Measurements from ENCODE around the gene GET3. TPM values are rescaled to one million over a fixed set of nuclear protein-coding genes. Genes with fewer than 3 reads are reported as not detected.
"Not testable (repeated sequence)": the region's sequence is repeated elsewhere in the genome, so short reads cannot be mapped to it uniquely, and the experiment has no call there.

Gene GET3
- total RNA-seq, 3 donors from 2014 or later, result 92.8 to 95.1 (median 93.8) TPM

- no peaks in the 10 kb centered on the region for H3K9me3 Mint-ChIP-seq
- H3K36me3 Mint-ChIP-seq (ENCODE audit: insufficient read depth), result peaks cover 5% of the 10 kb centered on the region
Observed at GRCh38 chr19:12793290-12794195, 56.2 kb downstream of the GET3 start.

GRCh38 chr19:12794196-12794941, 57.1 kb downstream of the GET3 start:
- Mint-ChIP-seq H3K9me3 (no peaks in the 10 kb centered on the region), H3K4me1 (ENCODE audit: low read depth) (peaks cover 33% of the 10 kb centered on the region), H3K27me3 (ENCODE audit: low read depth) (no peaks in the 10 kb centered on the region), H3K4me3 (peak overlapping the region; percentile 78), H3K36me3 (ENCODE audit: insufficient read depth) (peaks cover 5% of the 10 kb centered on the region)
- DNase-seq (no peak), ATAC-seq (peak in 1 of 2 donors; percentile 0)

More at GRCh38 chr19:12793290-12794195, 56.2 kb downstream of the GET3 start:
- H3K27me3 Mint-ChIP-seq (ENCODE audit: low read depth), result no peaks in the 10 kb centered on the region
- H3K4me1 Mint-ChIP-seq (ENCODE audit: low read depth), result peaks cover 41% of the 10 kb centered on the region
- H3K4me3 Mint-ChIP-seq, result peak overlapping the region; percentile 97
- peak; percentile 94 for DNase-seq
- ATAC-seq, result peak; percentile 33 to 37

GRCh38 chr19:12794971-12795381, 57.7 kb downstream of the GET3 start:
- Mint-ChIP-seq H3K4me1 (ENCODE audit: low read depth) (peaks cover 33% of the 10 kb centered on the region), H3K4me3 (peak overlapping the region; percentile 78), H3K36me3 (ENCODE audit: insufficient read depth) (peaks cover 5% of the 10 kb centered on the region), H3K27me3 (ENCODE audit: low read depth) (no peaks in the 10 kb centered on the region), H3K9me3 (no peaks in the 10 kb centered on the region)
- DNase-seq (no peak), ATAC-seq (no peak)

- Mint-ChIP-seq H3K4me1 (ENCODE audit: low read depth) (peaks cover 37% of the 10 kb centered on the region), H3K4me3 (peak overlapping the region; percentile 78), H3K9me3 (no peaks in the 10 kb centered on the region), H3K36me3 (ENCODE audit: insufficient read depth) (peaks cover 5% of the 10 kb centered on the region), H3K27me3 (ENCODE audit: low read depth) (no peaks in the 10 kb centered on the region)
- ATAC-seq, result peak in 1 of 2 donors; percentile 9
- DNase-seq, result peak; percentile 72
Observed at GRCh38 chr19:12796146-12797071, 59.1 kb downstream of the GET3 start.

GRCh38 chr19:12797141-12797587, 59.9 kb downstream of the GET3 start:
- Mint-ChIP-seq H3K36me3 (ENCODE audit: insufficient read depth) (peaks cover 2% of the 10 kb centered on the region), H3K4me1 (ENCODE audit: low read depth) (peaks cover 39% of the 10 kb centered on the region), H3K4me3 (no peak overlapping the region), H3K9me3 (no peaks in the 10 kb centered on the region), H3K27me3 (ENCODE audit: low read depth) (no peaks in the 10 kb centered on the region)
- DNase-seq, result no peak
- ATAC-seq, result no peak

- not testable (repeated sequence) for H3K4me3 Mint-ChIP-seq; DNase-seq; H3K9me3 Mint-ChIP-seq; H3K27me3 Mint-ChIP-seq (ENCODE audit: low read depth); ATAC-seq; H3K36me3 Mint-ChIP-seq (ENCODE audit: insufficient read depth)
- H3K4me1 Mint-ChIP-seq (ENCODE audit: low read depth), result peaks cover 43% of the 10 kb centered on the region
Observed at GRCh38 chr19:12797607-12798006, 60.3 kb downstream of the GET3 start.

Other genes with a start within 250 kb of the GET3 start
- 1 to 10 TPM; 2.6 to 5.1 (median 4.9) TPM for gene ZNF564, start 186.0 kb upstream of the GET3 start, total RNA-seq
- gene ZNF490, start 126.7 kb upstream of the GET3 start, total RNA-seq, result 1 to 10 TPM; 7.2 to 7.8 (median 7.5) TPM
- gene ZNF791, start 126.6 kb upstream of the GET3 start, total RNA-seq, result 10 to 100 TPM; 13.3 to 19.5 (median 13.8) TPM
- 100 to 1,000 TPM in 2 of 3 donors, 10 to 100 TPM in 1; 97.3 to 131 (median 127) TPM for gene MAN2B1, start 70.8 kb upstream of the GET3 start, total RNA-seq
- 10 to 100 TPM; 27.8 to 29.6 (median 28.3) TPM for gene WDR83, start 70.7 kb upstream of the GET3 start, total RNA-seq
- gene DHPS, start 55.6 kb upstream of the GET3 start, total RNA-seq, result 100 to 1,000 TPM; 129 to 137 (median 132) TPM
- not detected for gene GNG14, start 49.5 kb upstream of the GET3 start, total RNA-seq
- gene FBXW9, start 40.9 kb upstream of the GET3 start, total RNA-seq, result 1 to 10 TPM; 7.9 to 9.9 (median 9.4) TPM
- 100 to 1,000 TPM; 223 to 236 (median 232) TPM for gene TNPO2, start 13.6 kb upstream of the GET3 start, total RNA-seq
- gene TRIR, start 2.8 kb upstream of the GET3 start, total RNA-seq, result 100 to 1,000 TPM; 223 to 251 (median 235) TPM
- gene BEST2, start 14.3 kb downstream of the GET3 start, total RNA-seq, result not detected
- 1 to 10 TPM; 5.9 to 8.4 (median 6.0) TPM for gene HOOK2, start 38.1 kb downstream of the GET3 start, total RNA-seq
- gene JUNB, start 54.0 kb downstream of the GET3 start, total RNA-seq, result 100 to 1,000 TPM; 261 to 295 (median 287) TPM
- gene PRDX2, start 64.3 kb downstream of the GET3 start, total RNA-seq, result 100 to 1,000 TPM; 185 to 224 (median 211) TPM
- gene THSD8, start 64.6 kb downstream of the GET3 start, total RNA-seq, result 10 to 100 TPM; 10.3 to 18.8 (median 12.6) TPM
- gene RNASEH2A, start 69.1 kb downstream of the GET3 start, total RNA-seq, result 10 to 100 TPM; 32.3 to 42.7 (median 39.1) TPM
- gene RTBDN, start 97.1 kb downstream of the GET3 start, total RNA-seq, result not detected
- 1 to 10 TPM in 1 of 3 donors, under 1 TPM in 2; 0.37 to 1.0 (median 0.38) TPM for gene MAST1, start 101.0 kb downstream of the GET3 start, total RNA-seq
- gene DNASE2, start 144.0 kb downstream of the GET3 start, total RNA-seq, result 10 to 100 TPM; 14.3 to 19.5 (median 15.9) TPM
- under 1 TPM; 0.55 to 0.92 (median 0.68) TPM for gene KLF1, start 149.7 kb downstream of the GET3 start, total RNA-seq
- 10 to 100 TPM; 60.1 to 85.8 (median 72.8) TPM for gene GCDH, start 153.7 kb downstream of the GET3 start, total RNA-seq
- gene SYCE2, start 181.8 kb downstream of the GET3 start, total RNA-seq, result under 1 TPM; 0.53 to 0.91 (median 0.87) TPM
- 100 to 1,000 TPM; 345 to 368 (median 368) TPM for gene FARSA, start 196.2 kb downstream of the GET3 start, total RNA-seq
- 1,000 to 10,000 TPM; 1,489 to 1,621 (median 1,575) TPM for gene CALR, start 201.1 kb downstream of the GET3 start, total RNA-seq
- 100 to 1,000 TPM; 256 to 265 (median 264) TPM for gene RAD23A, start 208.4 kb downstream of the GET3 start, total RNA-seq
- gene GADD45GIP1, start 219.7 kb downstream of the GET3 start, total RNA-seq, result 10 to 100 TPM; 60.5 to 65.2 (median 61.8) TPM
- not detected for gene DAND5, start 232.1 kb downstream of the GET3 start, total RNA-seq